GM04504 (cell line): ENCODE data around the gene ARHGAP25.

Source experiments
- DNase-seq: peaks from one replicate; pipeline ENCODE4 v3.0.0-alpha.2; 2012; ENCODE audit warnings: low read depth

Gene ARHGAP25

GRCh38 chr2:68720665-68721064 is 13.9 kb upstream of the ARHGAP25 start:
- no peak for DNase-seq

DNA sequence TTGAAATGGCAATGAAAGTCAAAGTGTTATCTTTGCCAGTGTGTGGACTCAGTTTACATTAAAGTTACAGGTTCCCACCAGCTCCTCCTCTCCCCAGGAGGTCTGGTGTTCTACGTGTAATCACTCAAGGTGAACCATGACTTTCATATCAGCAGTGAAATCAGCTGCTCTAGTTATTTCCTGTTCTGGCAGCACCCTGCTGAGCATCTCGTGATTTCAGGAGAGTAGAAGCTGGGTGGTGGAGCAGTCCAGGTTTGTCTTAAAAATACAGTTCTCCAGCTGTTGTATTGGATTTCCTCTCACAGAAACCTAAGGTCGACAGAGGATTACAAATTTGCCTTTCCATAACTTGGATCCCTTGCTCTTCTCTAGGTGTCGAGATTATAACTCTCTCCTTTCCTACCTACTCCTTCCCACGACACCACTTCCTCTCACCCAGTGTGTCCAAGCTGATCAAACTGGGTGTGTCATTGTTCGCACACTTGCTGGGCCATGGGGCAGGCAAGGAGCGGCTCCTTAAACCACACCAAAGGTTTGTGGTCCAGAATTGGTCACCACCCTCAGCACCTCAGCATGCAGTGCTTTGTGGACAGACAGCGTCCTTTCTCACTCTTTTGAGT is 13.0 kb upstream of the ARHGAP25 start:
- no peak for DNase-seq

- no peak for DNase-seq
These were observed 11.9 kb upstream of the ARHGAP25 start for GRCh38 chr2:68722712-68723111.

DNA sequence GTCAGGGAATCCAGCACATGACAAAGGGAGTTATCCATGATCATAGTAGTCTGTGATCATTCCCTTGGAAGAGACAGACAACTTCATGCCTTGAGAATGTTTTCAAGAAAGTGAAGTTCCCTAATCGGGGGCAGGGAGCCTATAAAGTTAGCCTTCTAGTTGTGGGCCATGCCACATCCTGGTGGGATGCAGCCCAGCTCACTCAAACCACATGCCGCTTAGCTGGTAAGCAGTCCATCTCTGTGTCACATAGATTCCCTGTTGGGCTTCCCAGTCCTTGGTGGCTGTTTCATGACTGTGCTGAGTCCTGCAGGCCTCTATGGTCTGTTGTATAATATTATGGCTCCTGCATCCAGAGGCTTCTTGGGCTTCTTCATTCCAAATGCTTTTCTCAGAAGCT is 11.4 kb upstream of the ARHGAP25 start:
- no peak for DNase-seq

DNA sequence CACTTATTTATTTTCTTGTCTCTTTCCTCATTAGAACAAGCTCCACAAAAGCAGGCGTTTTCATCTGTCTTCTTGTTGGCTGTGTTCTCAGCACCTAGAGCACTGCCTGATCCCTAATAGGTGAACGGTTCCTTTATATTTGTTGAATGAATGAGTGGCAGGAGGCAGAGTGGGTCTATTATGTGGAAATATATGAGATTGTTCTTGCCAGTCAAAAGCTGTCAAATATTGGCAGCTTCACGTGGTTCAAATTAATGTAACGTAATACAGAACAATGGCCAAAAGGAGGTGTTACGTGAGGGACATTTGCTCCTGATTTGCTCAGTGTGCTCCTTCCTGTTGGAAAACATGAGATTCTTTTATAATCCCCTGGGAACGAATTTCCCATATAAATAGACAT is 8.5 kb upstream of the ARHGAP25 start:
- no peak for DNase-seq

- DNase-seq: no peak
These were observed 7.8 kb upstream of the ARHGAP25 start for GRCh38 chr2:68726608-68727367.

GRCh38 chr2:68727683-68728375 is 6.8 kb upstream of the ARHGAP25 start:
- DNase-seq: peak; percentile 10

- DNase-seq: no peak
These were observed 3.8 kb upstream of the ARHGAP25 start for GRCh38 chr2:68730828-68731227.

DNA sequence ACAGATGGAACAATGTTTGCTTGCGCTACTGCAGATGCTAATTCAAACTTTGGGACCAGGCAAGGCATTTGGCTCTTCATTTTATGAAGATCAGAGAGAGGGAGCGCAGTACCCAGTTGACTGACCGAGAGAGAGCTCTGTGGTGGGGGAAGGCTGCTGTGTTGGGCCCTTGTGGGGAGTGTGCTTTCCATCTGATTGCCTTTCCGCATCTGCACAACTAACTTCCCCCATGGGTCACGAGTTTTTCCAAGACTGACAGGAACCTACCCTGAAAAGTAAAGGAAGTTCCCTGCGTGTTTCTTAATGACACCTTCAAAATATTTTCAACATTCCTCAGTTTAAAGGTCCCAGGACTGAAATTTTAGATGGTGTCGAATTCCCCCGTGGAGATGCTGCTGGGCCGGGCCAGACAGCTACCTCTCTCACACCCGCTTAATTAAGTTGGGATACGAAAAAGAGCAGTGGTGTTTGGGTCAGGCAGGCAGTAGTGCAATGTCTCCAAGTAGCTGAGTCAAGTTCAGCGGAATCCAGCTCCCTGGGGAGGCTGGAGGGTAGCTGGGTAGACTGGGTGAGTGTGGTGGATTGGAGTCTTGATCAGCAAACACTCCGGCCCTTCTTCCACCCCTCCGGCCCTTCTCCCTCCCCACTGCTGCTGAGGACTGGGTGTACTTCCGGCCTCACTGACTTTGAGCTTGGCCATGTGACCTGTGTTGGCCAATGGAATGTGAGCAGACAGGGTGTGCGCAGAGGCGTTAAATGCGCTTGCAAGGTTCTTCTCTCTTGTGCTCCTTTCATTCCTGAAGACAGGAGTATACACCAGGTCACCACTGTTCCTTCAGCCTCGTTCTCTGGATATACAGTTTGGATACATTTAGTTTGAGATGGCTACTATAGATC is 2.3 kb upstream of the ARHGAP25 start:
- DNase-seq: no peak

- DNase-seq: no peak
These were observed 1.2 kb upstream of the ARHGAP25 start for GRCh38 chr2:68733365-68733764.

DNA sequence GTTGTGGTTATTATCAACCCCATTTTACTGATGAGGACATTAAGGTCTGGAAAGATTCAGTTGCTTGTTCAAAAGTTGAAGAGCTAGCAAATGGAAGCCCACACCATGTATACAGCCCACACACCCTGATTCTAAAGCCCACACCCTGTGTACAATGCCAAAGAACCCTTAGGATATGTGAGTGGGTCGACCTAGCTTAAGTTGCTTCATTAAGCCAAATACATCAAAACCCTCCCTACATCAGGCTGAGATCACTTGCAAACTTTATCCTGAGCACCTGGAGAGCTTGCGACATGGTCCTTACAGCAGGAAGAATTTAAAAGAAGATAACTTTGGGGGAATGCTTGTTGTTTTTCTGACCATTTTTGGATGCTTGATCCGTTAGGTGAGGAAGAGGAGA is 435 bp upstream of the ARHGAP25 start:
- DNase-seq: no peak

DNA sequence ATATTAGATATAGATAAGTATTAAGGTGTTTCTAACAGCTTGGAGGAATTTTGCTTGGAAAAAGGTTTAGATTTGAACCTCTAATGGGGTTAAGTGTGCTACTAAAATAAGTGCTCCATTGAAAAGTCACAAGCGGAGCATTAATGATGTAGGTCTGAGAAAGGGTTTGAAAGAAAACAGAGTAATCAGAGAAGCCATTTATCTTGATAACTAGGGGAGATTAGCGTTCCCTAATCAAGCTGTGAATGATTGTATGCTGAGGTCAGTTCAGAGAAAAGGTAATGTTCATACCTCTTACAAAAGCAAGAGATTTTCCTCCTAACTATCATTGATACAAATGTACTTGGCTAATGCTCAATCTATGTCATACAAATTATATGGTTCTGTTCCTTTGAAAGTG is 1.5 kb downstream of the ARHGAP25 start:
- DNase-seq: no peak

- DNase-seq: no peak
These were observed 3.1 kb downstream of the ARHGAP25 start for GRCh38 chr2:68737711-68738110.

- DNase-seq: no peak
These were observed 4.4 kb downstream of the ARHGAP25 start for GRCh38 chr2:68738906-68739594.

GRCh38 chr2:68739595-68740399 is 5.2 kb downstream of the ARHGAP25 start:
- DNase-seq: no peak

DNA sequence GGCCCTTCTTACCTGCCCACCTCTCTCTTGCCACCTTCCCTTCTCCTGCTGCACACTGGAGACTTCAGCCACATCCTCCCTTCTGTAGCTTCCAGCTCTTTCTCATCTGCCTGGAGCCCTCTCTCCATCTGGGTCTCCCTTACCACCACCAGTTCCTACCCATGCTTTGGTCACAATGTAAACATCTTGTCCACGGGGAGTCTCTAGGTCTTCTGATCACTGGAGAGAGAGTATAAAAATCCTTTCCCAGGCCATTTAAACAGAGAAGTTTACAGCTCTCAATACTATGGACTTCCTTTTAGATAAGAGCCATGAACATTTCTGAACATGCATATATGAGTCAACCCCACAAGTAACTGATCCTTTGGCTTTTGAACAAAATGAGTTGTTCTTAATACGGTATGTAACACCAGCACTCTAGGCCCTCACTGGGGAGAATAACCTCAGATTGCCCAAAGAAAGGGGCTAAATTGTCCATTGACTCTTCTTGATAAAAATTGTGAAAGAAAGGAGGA is 5.8 kb downstream of the ARHGAP25 start:
- DNase-seq: no peak

- DNase-seq: no peak
These were observed 6.6 kb downstream of the ARHGAP25 start for GRCh38 chr2:68741238-68741637.

GRCh38 chr2:68741805-68742306 is 7.2 kb downstream of the ARHGAP25 start:
- no peak for DNase-seq

- no peak for DNase-seq
These were observed 8.2 kb downstream of the ARHGAP25 start for GRCh38 chr2:68742626-68743415.

- DNase-seq: no peak
These were observed 8.9 kb downstream of the ARHGAP25 start for GRCh38 chr2:68743531-68743930.
